Keratinocyte (primary cell): ENCODE measurements around the gene CCT7. TPM values are rescaled to one million over a fixed set of nuclear protein-coding genes. Genes with fewer than 3 reads are reported as not detected.

ENCODE experiments used
- DNase-seq: peaks from one replicate; pipeline ENCODE4 v3.0.0-alpha.2; 2011; ENCODE audit warnings: low read depth, missing footprints, low spot score
- FAIRE-seq: peaks from 2 replicates; lab custom pipeline; 2011; peaks lifted over from hg19 to GRCh38; lab: Jason Lieb, UNC
- H2AFZ ChIP-seq: 2 replicates; pipeline ENCODE4 v1.6.0; 2012; ENCODE audit warnings: low read length, control low read depth, inconsistent platforms; ENCODE audit not compliant: control insufficient read depth
- H3K27ac ChIP-seq: 2 replicates; pipeline ENCODE4 v1.5.1; 2011; ENCODE audit warnings: low read length; ENCODE audit not compliant: control insufficient read depth, insufficient read depth
- H3K27me3 ChIP-seq: 3 replicates; pipeline ENCODE4 v1.6.0; 2011; ENCODE audit warnings: low read length; ENCODE audit not compliant: control insufficient read depth, insufficient read depth; ENCODE audit errors: extremely low read depth
- H3K36me3 ChIP-seq, 2 experiments: 2 replicates in 1 of 2; 3 replicates in 1 of 2; pipeline ENCODE4 v1.5.1; 2011; ENCODE audit warnings: low read length in 2 of 2, mild to moderate bottlenecking in 1 of 2; ENCODE audit not compliant: control insufficient read depth in 2 of 2, insufficient read depth in 2 of 2; ENCODE audit errors: extremely low read depth in 1 of 2
- H3K4me1 ChIP-seq: 3 replicates; pipeline ENCODE4 v1.5.1; 2011; ENCODE audit warnings: low read length; ENCODE audit not compliant: control insufficient read depth, insufficient read depth; ENCODE audit errors: extremely low read depth
- H3K4me2 ChIP-seq: 3 replicates; pipeline ENCODE4 v1.6.0; 2011; ENCODE audit warnings: low read depth, low read length; ENCODE audit not compliant: control insufficient read depth, insufficient read depth; ENCODE audit errors: extremely low read depth
- H3K4me3 ChIP-seq, 3 experiments: fragments of 200-600 bp in 1 of 3; sonication (generic) in 1 of 3; 2 replicates in 2 of 3; 3 replicates in 1 of 3; pipeline ENCODE4 v1.5.1; 2011 to 2016; ENCODE audit warnings: low read length in 3 of 3, mild to moderate bottlenecking in 3 of 3, control low read depth in 2 of 3, inconsistent platforms in 1 of 3, low read depth in 1 of 3, mixed read lengths in 1 of 3, mixed run types in 1 of 3, moderate library complexity in 1 of 3; ENCODE audit not compliant: control insufficient read depth in 2 of 3, insufficient read depth in 2 of 3; ENCODE audit errors: extremely low read depth in 1 of 3
- H3K79me2 ChIP-seq: 2 replicates; pipeline ENCODE4 v1.6.0; 2012; ENCODE audit warnings: low read length; ENCODE audit not compliant: control insufficient read depth, insufficient read depth
- H3K9ac ChIP-seq: 3 replicates; pipeline ENCODE4 v1.6.0; 2011; ENCODE audit warnings: low read length; ENCODE audit not compliant: control insufficient read depth, insufficient read depth; ENCODE audit errors: extremely low read depth
- H3K9me1 ChIP-seq: 3 replicates; pipeline ENCODE4 v1.6.0; 2011; ENCODE audit warnings: low read length; ENCODE audit not compliant: control insufficient read depth, insufficient read depth; ENCODE audit errors: extremely low read depth
- H3K9me3 ChIP-seq: 2 replicates; pipeline ENCODE4 v1.5.1; 2012; ENCODE audit warnings: low read depth, low read length; ENCODE audit not compliant: control insufficient read depth
- H4K20me1 ChIP-seq: 3 replicates; pipeline ENCODE4 v1.6.0; 2011; ENCODE audit warnings: low read length; ENCODE audit not compliant: control insufficient read depth, insufficient read depth; ENCODE audit errors: extremely low read depth
- CTCF ChIP-seq, 3 experiments: IDR thresholded peaks in 1 of 3; conservative IDR thresholded peaks in 1 of 3; optimal IDR thresholded peaks in 1 of 3; 2 replicates in 2 of 3; 3 replicates in 1 of 3; pipeline versions ENCODE3 to v1.5.1; 2011; ENCODE audit warnings: low read length in 3 of 3, mild to moderate bottlenecking in 3 of 3, moderate library complexity in 2 of 3, control low read depth in 1 of 3, inconsistent platforms in 1 of 3; ENCODE audit not compliant: insufficient read depth in 2 of 3; ENCODE audit errors: extremely low read depth in 1 of 3
- EZH2 ChIP-seq: IDR thresholded peaks from one replicate; pipeline ENCODE4 v1.6.1; 2012; ENCODE audit warnings: inconsistent platforms, mild to moderate bottlenecking, low read length, moderate library complexity
- dilution Hi-C: fragments of 300-500 bp; cut with MboI; formaldehyde crosslinking; loops from one replicate; pipeline ENCODE4 v1.7.0; 2020; ENCODE audit warnings: low sequenced_read_pairs; ENCODE audit not compliant: extremely low pct_ligation_motif_present
- polyA plus RNA-seq, 5 experiments: library from polyadenylated mRNA; depleted of rRNA in 3 of 5; stranded (reverse) in 3 of 5; stranded (forward) in 1 of 5; unstranded in 1 of 5; fragments of >200 nt; gene quantifications; 1 replicate in 1 of 5; 2 replicates in 3 of 5; 3 replicates in 1 of 5; pipeline versions ENCODE4 v1.2.1 to v1.2.3, GENCODE V29; 2011 to 2012; ENCODE audit warnings: missing spikeins in 2 of 5, low read depth in 1 of 5, low replicate concordance in 1 of 5

The CCT7 gene
- polyA plus RNA-seq, 1 donor (not counting 4 experiments of a cell fraction or from before 2014, with no cell fraction given), result 357 TPM

DNA sequence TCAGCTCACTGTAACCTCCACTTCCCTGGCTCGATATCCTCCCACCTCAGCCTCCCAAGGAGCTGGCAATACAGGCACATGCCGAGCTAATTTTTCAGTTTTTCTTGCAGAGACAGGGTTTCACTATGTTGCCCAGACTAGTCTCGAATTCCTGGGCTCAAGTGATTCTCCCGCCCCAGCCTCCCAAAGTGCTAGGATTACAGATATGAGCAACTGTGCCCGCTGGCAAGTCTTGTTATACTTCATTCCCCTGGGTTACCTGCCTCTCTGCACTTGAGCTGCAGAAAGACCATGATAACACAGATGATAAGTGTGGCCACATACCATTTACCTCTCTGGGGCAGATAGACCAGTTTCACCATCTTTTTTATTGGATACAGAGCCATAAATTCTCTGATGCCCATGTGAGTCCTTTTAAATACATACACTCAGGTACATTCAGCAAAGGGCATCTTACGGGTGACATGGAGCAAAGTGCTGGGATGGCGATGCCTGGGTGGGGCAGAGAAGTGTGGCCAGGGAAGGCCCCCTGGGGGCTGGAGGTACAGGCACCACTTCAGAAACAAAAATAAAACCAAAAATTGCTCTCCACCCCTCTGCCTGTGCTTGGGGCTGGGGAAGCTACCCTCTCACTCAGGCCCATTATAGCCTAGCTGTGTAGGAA, 20.4 kb downstream of the CCT7 start:
- peaks cover 5% of the 10 kb centered on the region for H3K9me1 ChIP-seq
- TF ChIP-seq EZH2 (no peak), CTCF (optimal IDR thresholded peaks at IDR 0.05 in 1 of 3, IDR thresholded peaks at IDR 0.05 in 1 of 3, conservative IDR thresholded peaks at IDR 0.05 in 1 of 3; ENCODE audit: extremely low read depth in 1 of 3, insufficient read depth in 2 of 3, low read length in 3 of 3) (no peak)
- no peak overlapping the region for H3K9ac ChIP-seq
- no peak overlapping the region for H3K4me3 ChIP-seq
- no peaks in the 10 kb centered on the region for H4K20me1 ChIP-seq
- H3K79me2 ChIP-seq, result no peaks in the 10 kb centered on the region
- no peak for FAIRE-seq
- no peak overlapping the region for H3K27ac ChIP-seq
- no peak overlapping the region for H2AFZ ChIP-seq
- DNase-seq, result no peak
- peaks cover 25 to 41% of the 10 kb centered on the region in 2 experiments for H3K36me3 ChIP-seq
- H3K27me3 ChIP-seq, result no peaks in the 10 kb centered on the region
- H3K4me1 ChIP-seq, result peaks cover 26% of the 10 kb centered on the region
- H3K9me3 ChIP-seq, result no peaks in the 10 kb centered on the region
- dilution Hi-C loops, result no loop called here
- H3K4me2 ChIP-seq, result no peak overlapping the region

GRCh38 chr2:73255007-73255644, 21.0 kb downstream of the CCT7 start:
- Histone ChIP-seq H2AFZ (no peak overlapping the region), H3K4me2 (peak overlapping the region; percentile 11), H3K9me3 (no peaks in the 10 kb centered on the region), H3K4me3 (no peak overlapping the region), H3K79me2 (no peaks in the 10 kb centered on the region), H4K20me1 (no peaks in the 10 kb centered on the region), H3K27me3 (no peaks in the 10 kb centered on the region), H3K9me1 (peaks cover 5% of the 10 kb centered on the region), H3K36me3 (peaks cover 18 to 36% of the 10 kb centered on the region in 2 experiments), H3K4me1 (peaks cover 26% of the 10 kb centered on the region), H3K27ac (no peak overlapping the region), H3K9ac (no peak overlapping the region)
- dilution Hi-C loops, result no loop called here
- FAIRE-seq (peak; percentile 73), DNase-seq (no peak)
- TF ChIP-seq CTCF (optimal IDR thresholded peaks at IDR 0.05 in 1 of 3, IDR thresholded peaks at IDR 0.05 in 1 of 3, conservative IDR thresholded peaks at IDR 0.05 in 1 of 3; ENCODE audit: extremely low read depth in 1 of 3, insufficient read depth in 2 of 3, low read length in 3 of 3) (no peak), EZH2 (no peak)
